PC-9 (cell line): ENCODE results near the gene ZNF148. TPM values are rescaled to one million over a fixed set of nuclear protein-coding genes. Genes with fewer than 3 reads are reported as not detected.

ENCODE experiments used
- BruUV-seq: library from RNA; stranded (reverse); fragments of 400-500 nt; replicated peaks from 2 replicates; lab custom pipeline; 2021; lab: Mats Ljungman, UMichigan
- CTCF ChIA-PET: fragments of 300-600 bp; sonication (Branson Sonifier 250); formaldehyde crosslinking; loops from one replicate; lab custom pipeline; 2022; ENCODE audit warnings: antibody characterized with exemption; lab: Charles Lee
- POLR2A ChIA-PET: fragments of 300-600 bp; sonication (Branson Sonifier 250); formaldehyde crosslinking; loops from one replicate; lab custom pipeline; 2022; ENCODE audit warnings: antibody characterized with exemption; ENCODE audit not compliant: unreplicated experiment; lab: Charles Lee
- DNase-seq, 2 experiments: peaks; one replicate each; pipeline versions ENCODE4 v3.0.0 to v3.0.0-alpha.2; 2015 to 2022; ENCODE audit warnings: mixed read lengths in 1 of 2
- H2AFZ ChIP-seq: fragments of 200-600 bp; sonication (generic); 2 replicates; pipeline ENCODE4 v1.8.1; 2017; ENCODE audit warnings: antibody characterized with exemption
- H3F3A ChIP-seq: fragments of 200-600 bp; sonication (generic); 2 replicates; pipeline ENCODE4 v1.8.1; 2017; ENCODE audit warnings: antibody characterized with exemption, mild to moderate bottlenecking, low read depth; ENCODE audit not compliant: insufficient read depth
- H3K27ac ChIP-seq: fragments of 200-600 bp; sonication (generic); 2 replicates; pipeline ENCODE4 v1.6.1; 2016; ENCODE audit warnings: mixed run types
- H3K27me3 ChIP-seq: fragments of 200-600 bp; sonication (generic); 2 replicates; pipeline ENCODE4 v1.6.1; 2016; ENCODE audit warnings: low read depth, mixed run types; ENCODE audit not compliant: insufficient read depth
- H3K36me3 ChIP-seq: fragments of 200-600 bp; sonication (generic); 2 replicates; pipeline ENCODE4 v1.6.1; 2016; ENCODE audit warnings: low read depth, mixed run types
- H3K4me1 ChIP-seq: fragments of 200-600 bp; sonication (generic); replicated peaks from 2 replicates; pipeline ENCODE4 v1.6.1; 2016; ENCODE audit warnings: mixed run types; ENCODE audit not compliant: insufficient read depth
- H3K4me2 ChIP-seq: fragments of 200-600 bp; sonication (generic); 2 replicates; pipeline ENCODE4 v1.6.1; 2017; ENCODE audit warnings: mixed run types
- H3K4me3 ChIP-seq: fragments of 200-600 bp; sonication (generic); 2 replicates; pipeline ENCODE4 v1.6.1; 2016; ENCODE audit warnings: mixed run types
- H3K79me2 ChIP-seq: fragments of 200-600 bp; sonication (generic); 2 replicates; pipeline ENCODE4 v1.6.1; 2017; ENCODE audit warnings: low read depth, mixed run types
- H3K9me2 ChIP-seq: fragments of 200-600 bp; sonication (generic); 2 replicates; pipeline ENCODE4 v1.8.1; 2017; ENCODE audit warnings: mild to moderate bottlenecking; ENCODE audit not compliant: insufficient read depth
- H3K9me3 ChIP-seq: fragments of 200-600 bp; sonication (generic); 2 replicates; pipeline ENCODE4 v1.8.1; 2016; ENCODE audit warnings: low read depth; ENCODE audit not compliant: insufficient read depth
- H4K20me1 ChIP-seq: fragments of 200-600 bp; sonication (generic); 2 replicates; pipeline ENCODE4 v1.8.1; 2017; ENCODE audit not compliant: insufficient read depth
- EZH2 ChIP-seq: fragments of 200-600 bp; sonication (generic); IDR thresholded peaks from 2 replicates; pipeline ENCODE4 v1.8.0; 2017; ENCODE audit warnings: antibody characterized with exemption, low read depth
- intact Hi-C: fragments of 100-400 bp; cut with micrococcal nuclease; formaldehyde crosslinking; loops from one replicate; pipeline ENCODE4 v1.10.0; 2022; ENCODE audit not compliant: unreplicated experiment
- total RNA-seq: library from RNA; stranded (reverse); gene quantifications from 2 replicates; pipeline ENCODE4 v1.2.3, GENCODE V29; 2021
- TF ChIP-seq, protein P1 (sequence below): fragments of 200-600 bp; sonication (generic); conservative IDR thresholded peaks from 2 replicates; pipeline ENCODE4 v1.6.1; 2017; ENCODE audit warnings: mixed run types, antibody characterized with exemption, mild to moderate bottlenecking, moderate library complexity

Gene ZNF148
- total RNA-seq, 1 experiment from 2014 or later = 62.6 TPM

DNA sequence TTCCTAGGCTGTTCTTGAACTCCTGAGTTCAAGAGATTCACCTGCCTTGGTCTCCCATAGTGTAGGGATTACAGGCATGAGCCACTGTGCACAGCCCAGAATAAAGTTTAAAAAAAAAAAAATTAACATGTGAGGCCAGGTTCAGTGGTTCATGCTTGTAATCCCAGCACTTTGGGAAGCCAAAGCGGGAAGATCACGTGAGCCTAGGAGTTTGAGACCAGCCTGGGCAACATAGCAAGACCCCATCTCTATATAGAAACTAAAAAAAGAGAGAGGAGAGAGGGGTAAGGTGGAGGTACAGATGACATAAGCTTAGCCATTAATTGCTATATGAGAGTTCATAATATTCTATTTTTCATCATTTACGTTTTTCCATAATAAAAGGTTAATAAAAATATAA lies 21.5 kb downstream of the ZNF148 start:
- TF ChIP-seq, protein P1, sequence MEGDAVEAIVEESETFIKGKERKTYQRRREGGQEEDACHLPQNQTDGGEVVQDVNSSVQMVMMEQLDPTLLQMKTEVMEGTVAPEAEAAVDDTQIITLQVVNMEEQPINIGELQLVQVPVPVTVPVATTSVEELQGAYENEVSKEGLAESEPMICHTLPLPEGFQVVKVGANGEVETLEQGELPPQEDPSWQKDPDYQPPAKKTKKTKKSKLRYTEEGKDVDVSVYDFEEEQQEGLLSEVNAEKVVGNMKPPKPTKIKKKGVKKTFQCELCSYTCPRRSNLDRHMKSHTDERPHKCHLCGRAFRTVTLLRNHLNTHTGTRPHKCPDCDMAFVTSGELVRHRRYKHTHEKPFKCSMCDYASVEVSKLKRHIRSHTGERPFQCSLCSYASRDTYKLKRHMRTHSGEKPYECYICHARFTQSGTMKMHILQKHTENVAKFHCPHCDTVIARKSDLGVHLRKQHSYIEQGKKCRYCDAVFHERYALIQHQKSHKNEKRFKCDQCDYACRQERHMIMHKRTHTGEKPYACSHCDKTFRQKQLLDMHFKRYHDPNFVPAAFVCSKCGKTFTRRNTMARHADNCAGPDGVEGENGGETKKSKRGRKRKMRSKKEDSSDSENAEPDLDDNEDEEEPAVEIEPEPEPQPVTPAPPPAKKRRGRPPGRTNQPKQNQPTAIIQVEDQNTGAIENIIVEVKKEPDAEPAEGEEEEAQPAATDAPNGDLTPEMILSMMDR = no peak
- no peak for TF ChIP-seq EZH2
- DNase-seq = no peak
- Histone ChIP-seq H3K4me2 (no peak overlapping the region), H3K4me1 (no peaks in the 10 kb centered on the region), H3K36me3 (peaks cover 5% of the 10 kb centered on the region; the same call in 1 of the 2 replicates), H4K20me1 (peaks cover 33% of the 10 kb centered on the region), H3F3A (no peaks in the 10 kb centered on the region), H3K9me2 (no peaks in the 10 kb centered on the region), H3K27ac (no peak overlapping the region), H3K27me3 (no peaks in the 10 kb centered on the region), H3K9me3 (no peaks in the 10 kb centered on the region), H3K79me2 (peaks cover 98% of the 10 kb centered on the region), H2AFZ (no peak overlapping the region), H3K4me3 (no peak overlapping the region)
- BruUV-seq = no TSS peak
- intact Hi-C loops = no loop called here
- ChIA-PET CTCF (interaction anchor here (0.7 kb wide), 1 partner anchor 350 kb away, joined by 5 read pairs; no protein-coding TSS in a partner anchor), POLR2A (no interaction called here)

DNA sequence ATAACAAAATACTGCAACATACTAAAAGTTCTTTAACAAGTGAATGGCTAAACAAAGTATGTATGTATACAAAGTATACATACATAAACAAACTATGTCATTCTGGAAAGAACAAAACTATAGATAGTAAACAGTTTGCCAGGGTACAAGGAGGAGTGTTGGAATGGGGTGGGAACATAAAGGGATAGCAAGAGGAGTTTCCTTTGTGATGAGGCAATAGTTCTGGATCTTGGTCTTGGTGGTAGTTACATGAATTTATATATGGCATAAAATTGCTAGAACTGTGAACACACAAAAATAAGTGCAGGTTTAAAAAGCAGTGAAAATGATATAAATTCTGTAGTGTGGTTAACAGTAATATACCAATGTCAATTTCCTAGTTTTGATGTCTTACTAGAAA lies 22.0 kb downstream of the ZNF148 start:
- H4K20me1 ChIP-seq = peaks cover 33% of the 10 kb centered on the region
- CTCF ChIA-PET = no interaction called here
- BruUV-seq = no TSS peak

DNA sequence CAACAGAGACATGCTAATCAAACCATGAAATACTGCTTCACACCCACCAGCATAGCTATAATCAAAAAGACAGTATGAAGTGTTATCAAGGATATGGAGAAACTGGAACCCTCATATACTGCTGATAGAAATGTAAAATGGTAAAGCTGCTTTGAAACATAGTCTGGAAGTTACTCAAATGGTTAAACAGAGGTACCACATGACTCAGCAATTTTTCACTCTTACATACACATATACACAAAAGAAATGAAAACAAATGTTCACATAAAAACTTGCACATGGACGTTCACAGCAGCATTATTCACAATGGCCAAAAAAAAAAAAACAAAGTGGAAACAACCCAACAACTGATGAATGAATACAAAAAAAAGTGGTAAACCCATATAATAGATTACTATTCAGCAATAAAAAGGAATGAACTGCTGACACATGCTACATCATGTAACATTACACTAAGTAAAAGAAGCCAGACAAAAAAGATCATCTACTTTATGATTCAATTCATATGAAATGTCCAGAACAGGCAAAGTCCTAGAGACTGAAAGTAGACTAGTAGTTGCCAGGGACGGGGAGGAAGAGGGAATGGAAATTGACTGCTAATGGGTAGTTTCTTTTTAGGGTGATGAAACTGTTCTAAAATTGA lies 23.2 kb downstream of the ZNF148 start:
- CTCF ChIA-PET = no interaction called here
- POLR2A ChIA-PET = no interaction called here
- no TSS peak for BruUV-seq
- no peak for DNase-seq
- H3K4me1 ChIP-seq = no peaks in the 10 kb centered on the region
- H3K9me3 ChIP-seq = no peaks in the 10 kb centered on the region
- no peak for TF ChIP-seq EZH2
- TF ChIP-seq, protein P1 = no peak
- no peak overlapping the region for H2AFZ ChIP-seq
- no peaks in the 10 kb centered on the region for H3K9me2 ChIP-seq
- peaks cover 5% of the 10 kb centered on the region; the same call in 1 of the 2 replicates for H3K36me3 ChIP-seq
- no peak overlapping the region for H3K4me2 ChIP-seq
- H3K79me2 ChIP-seq = peaks cover 98% of the 10 kb centered on the region
- intact Hi-C loops = no loop called here
- peak overlapping the region; percentile 27; the same call in 1 of the 2 replicates for H3K27ac ChIP-seq
- H3K27me3 ChIP-seq = no peaks in the 10 kb centered on the region
- no peak overlapping the region for H3K4me3 ChIP-seq
- H4K20me1 ChIP-seq = peaks cover 28% of the 10 kb centered on the region
- peaks cover 5% of the 10 kb centered on the region; the same call in 1 of the 2 replicates for H3F3A ChIP-seq

More for the DNA sequence above, 22.0 kb downstream of the ZNF148 start:
- H3K4me2 ChIP-seq = no peak overlapping the region
- no peak for DNase-seq
- no peaks in the 10 kb centered on the region for H3F3A ChIP-seq
- intact Hi-C loops = no loop called here
- peaks cover 98% of the 10 kb centered on the region for H3K79me2 ChIP-seq
- no peaks in the 10 kb centered on the region for H3K9me2 ChIP-seq
- peaks cover 5% of the 10 kb centered on the region; the same call in 1 of the 2 replicates for H3K36me3 ChIP-seq
- no peaks in the 10 kb centered on the region for H3K27me3 ChIP-seq
- no peak overlapping the region for H2AFZ ChIP-seq
- POLR2A ChIA-PET = no interaction called here
- H3K9me3 ChIP-seq = no peaks in the 10 kb centered on the region
- H3K4me3 ChIP-seq = no peak overlapping the region
- H3K27ac ChIP-seq = no peak overlapping the region
- no peaks in the 10 kb centered on the region for H3K4me1 ChIP-seq
- no peak for TF ChIP-seq EZH2
- TF ChIP-seq, protein P1 = no peak
